HEK293T (cell line): ENCODE data around the gene MYO7B.

Source experiments
- ARNT ChIP-seq: fragments of 450-650 bp; IDR thresholded peaks from 2 replicates; pipeline ENCODE4 v1.6.1; 2017; ENCODE audit warnings: mild to moderate bottlenecking
- BHLHE40 ChIP-seq: fragments of 450-650 bp; IDR thresholded peaks from 2 replicates; pipeline ENCODE4 v1.6.1; 2016; ENCODE audit warnings: mild to moderate bottlenecking, moderate library complexity, borderline replicate concordance
- CTBP1 ChIP-seq: fragments of 450-650 bp; IDR thresholded peaks from 2 replicates; pipeline ENCODE4 v1.6.1; 2016; ENCODE audit warnings: borderline replicate concordance
- ELF4 ChIP-seq: fragments of 450-650 bp; IDR thresholded peaks from 2 replicates; pipeline ENCODE4 v1.6.1; 2017; ENCODE audit warnings: antibody characterized with exemption
- FOXA1 ChIP-seq: fragments of 450-650 bp; IDR thresholded peaks from 2 replicates; pipeline ENCODE4 v1.6.1; 2016; ENCODE audit warnings: mild to moderate bottlenecking
- FOXK2 ChIP-seq: fragments of 450-650 bp; IDR thresholded peaks from 2 replicates; pipeline ENCODE4 v1.6.1; 2016; ENCODE audit warnings: mild to moderate bottlenecking
- FOXM1 ChIP-seq: fragments of 450-650 bp; IDR thresholded peaks from 2 replicates; pipeline ENCODE4 v1.6.1; 2017; ENCODE audit warnings: mild to moderate bottlenecking, borderline replicate concordance
- HDGF ChIP-seq: fragments of 450-650 bp; IDR thresholded peaks from 2 replicates; pipeline ENCODE4 v1.6.1; 2017; ENCODE audit warnings: antibody characterized with exemption, borderline replicate concordance
- NFRKB ChIP-seq: fragments of 450-650 bp; IDR thresholded peaks from 2 replicates; pipeline ENCODE4 v1.6.1; 2016; ENCODE audit warnings: mild to moderate bottlenecking, moderate library complexity
- PKNOX1 ChIP-seq: fragments of 450-650 bp; IDR thresholded peaks from 2 replicates; pipeline ENCODE4 v1.6.1; 2016
- SP1 ChIP-seq: fragments of 450-650 bp; IDR thresholded peaks from 2 replicates; pipeline ENCODE4 v1.6.1; 2017
- SUZ12 ChIP-seq: fragments of 450-650 bp; IDR thresholded peaks from 2 replicates; pipeline ENCODE4 v1.6.1; 2016; ENCODE audit warnings: mild to moderate bottlenecking
- TARDBP ChIP-seq: fragments of 450-650 bp; IDR thresholded peaks from 2 replicates; pipeline ENCODE4 v1.6.1; 2016
- ZNF384 ChIP-seq: fragments of 450-650 bp; IDR thresholded peaks from 2 replicates; pipeline ENCODE4 v1.6.1; 2016

GRCh38 chr2:127609031-127609751, 73.7 kb downstream of the MYO7B start:
- TF ChIP-seq ELF4 = no peak
- no peak for TF ChIP-seq BHLHE40
- no peak for TF ChIP-seq SP1
- no peak for TF ChIP-seq TARDBP
- no peak for TF ChIP-seq ZNF384
- no peak for TF ChIP-seq ARNT
- TF ChIP-seq FOXA1 = no peak
- no peak for TF ChIP-seq SUZ12
- TF ChIP-seq FOXM1 = no peak
- no peak for TF ChIP-seq CTBP1
- TF ChIP-seq PKNOX1 = no peak
- TF ChIP-seq HDGF = no peak
- TF ChIP-seq NFRKB = no peak
- TF ChIP-seq FOXK2 = no peak
